Measurements from ENCODE around the gene DNM3. TPM values are rescaled to one million over a fixed set of nuclear protein-coding genes. Genes with fewer than 3 reads are reported as not detected.

DNM3 gene
- total and polyA plus RNA-seq, 2 experiments from 2014 or later, result 5.2 to 12.2 TPM

- TF ChIP-seq REST (IDR thresholded peaks at IDR 0.05; ENCODE audit: unreplicated experiment), result no peak
- TF ChIP-seq STAT1 (IDR thresholded peaks at IDR 0.05; ENCODE audit: unreplicated experiment), result no peak
- no peak for TF ChIP-seq CTCF (conservative IDR thresholded peaks at IDR 0.05; ENCODE audit: low read depth in 2 of 2)
- no peak for TF ChIP-seq CREB1 (CRISPR knock-in tag; IDR thresholded peaks at IDR 0.05; ENCODE audit: low read depth)
Observed at GRCh38 chr1:172148213-172148612, 306.9 kb downstream of the DNM3 start (continued).

- no peak overlapping the region for H3K4me3 Mint-ChIP-seq
- no peaks in the 10 kb centered on the region for H3K27me3 ChIP-seq (ENCODE audit: insufficient read depth)
- H3K79me2 ChIP-seq (replicated peaks; ENCODE audit: insufficient read depth), result no peaks in the 10 kb centered on the region
- no peak overlapping the region for H3K27ac ChIP-seq (ENCODE audit: low read depth)
- peaks cover 30% of the 10 kb centered on the region for H3K4me1 Mint-ChIP-seq
- H2AFZ ChIP-seq, result no peak overlapping the region; the same call in 1 of the 2 replicates
- H3K27ac Mint-ChIP-seq, result peak overlapping the region; percentile 81
- no peaks in the 10 kb centered on the region for H3K9me3 Mint-ChIP-seq
- no peak for ATAC-seq
- H3K4me3 ChIP-seq, result no peak overlapping the region
- H3K36me3 ChIP-seq (ENCODE audit: insufficient read depth), result no peaks in the 10 kb centered on the region
- H3K36me3 Mint-ChIP-seq (ENCODE audit: low read depth), result no peaks in the 10 kb centered on the region
- no peak for TF ChIP-seq CTCF (conservative IDR thresholded peaks at IDR 0.05; ENCODE audit: low read depth in 2 of 2)
- no peak for TF ChIP-seq JUNB (IDR thresholded peaks at IDR 0.05; ENCODE audit: unreplicated experiment)
- no peak for TF ChIP-seq POLR2AphosphoS5 (IDR thresholded peaks at IDR 0.05; ENCODE audit: low read depth)
- no peak for TF ChIP-seq EZH2 (IDR thresholded peaks at IDR 0.05; ENCODE audit: low read depth, unreplicated experiment)
- no peak for TF ChIP-seq ZNF331 (CRISPR knock-in tag; IDR thresholded peaks at IDR 0.05; ENCODE audit: low read depth)
- no peak for TF ChIP-seq EZH2phosphoT487 (IDR thresholded peaks at IDR 0.05; ENCODE audit: unreplicated experiment)
- no peak for TF ChIP-seq NANOG (IDR thresholded peaks at IDR 0.05; ENCODE audit: borderline replicate concordance)
- no peak for TF ChIP-seq STAT1 (IDR thresholded peaks at IDR 0.05; ENCODE audit: unreplicated experiment)
- H3K4me2 ChIP-seq, result 0 out of 2 replicates have a peak overlapping the region, but pooled peaks have one; percentile 4
- H3K9me2 ChIP-seq (ENCODE audit: insufficient read depth), result no peaks in the 10 kb centered on the region
- peaks cover 14% of the 10 kb centered on the region for H3K4me1 ChIP-seq (ENCODE audit: insufficient read depth)
- H3F3A ChIP-seq (replicated peaks; ENCODE audit: low read depth), result no peaks in the 10 kb centered on the region
- no peaks in the 10 kb centered on the region for H3K27me3 Mint-ChIP-seq (ENCODE audit: insufficient read depth, low read depth, poor library complexity)
- DNase-seq (ENCODE audit: low spot score), result peak; percentile 32
- H4K20me1 ChIP-seq (replicated peaks; ENCODE audit: insufficient read depth), result no peaks in the 10 kb centered on the region
Observed at GRCh38 chr1:172148707-172149106, 307.4 kb downstream of the DNM3 start.
